ENCODE data around the gene MYO16. TPM values are rescaled to one million over a fixed set of nuclear protein-coding genes. Genes with fewer than 3 reads are reported as not detected.

The MYO16 gene
- total RNA-seq, 1 donor from 2014 or later, result not detected

GRCh38 chr13:109158383-109158782, 529.0 kb downstream of the MYO16 start:
- no peaks in the 10 kb centered on the region for H3K36me3 Mint-ChIP-seq (ENCODE audit: low read depth)
- DNase-seq (ENCODE audit: low spot score), result no peak
- H3K9me3 Mint-ChIP-seq, result no peaks in the 10 kb centered on the region
- no peak overlapping the region for H3K4me3 Mint-ChIP-seq
- peaks cover 22% of the 10 kb centered on the region for H3K27me3 Mint-ChIP-seq (ENCODE audit: insufficient read depth)
- intact Hi-C loops (cut with micrococcal nuclease), result no loop called here
- peaks cover 27% of the 10 kb centered on the region for H3K4me1 Mint-ChIP-seq (ENCODE audit: low read depth)
- no peak overlapping the region for H3K27ac Mint-ChIP-seq

DNA sequence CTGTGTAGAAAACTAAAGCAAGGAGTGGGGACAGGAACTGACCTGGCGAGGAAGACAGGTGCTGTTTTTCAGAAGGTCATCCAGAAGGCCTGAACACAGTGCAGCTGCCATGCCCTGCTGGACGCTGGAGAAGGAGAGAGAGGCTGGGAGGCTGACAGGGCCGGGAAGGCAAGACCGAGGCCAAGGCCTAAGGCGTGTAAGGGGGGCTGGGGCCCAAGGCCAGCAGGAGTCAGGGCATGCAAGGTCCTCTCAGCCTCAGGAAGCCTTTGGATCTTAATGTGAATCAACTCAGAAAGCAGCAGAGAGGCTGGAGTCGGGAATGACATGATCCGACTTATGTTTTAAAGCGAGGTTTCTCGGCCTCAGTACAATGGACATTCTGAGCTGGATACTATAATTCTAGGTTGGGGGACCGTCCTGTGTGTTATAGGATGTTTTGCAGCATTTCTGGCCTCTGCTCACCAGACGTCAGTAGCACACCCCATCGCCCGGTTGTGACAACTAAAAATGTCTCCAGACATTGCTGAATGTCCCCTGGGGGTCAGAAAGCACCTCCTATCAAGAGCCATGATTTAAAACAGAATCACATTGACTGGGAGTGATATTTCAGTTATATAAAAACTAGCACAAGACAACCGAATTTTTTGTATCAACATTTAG, 530.4 kb downstream of the MYO16 start:
- Mint-ChIP-seq H3K4me1 (ENCODE audit: low read depth) (peaks cover 29% of the 10 kb centered on the region), H3K27me3 (ENCODE audit: insufficient read depth) (peaks cover 19% of the 10 kb centered on the region), H3K4me3 (no peak overlapping the region), H3K36me3 (ENCODE audit: low read depth) (no peaks in the 10 kb centered on the region), H3K27ac (no peak overlapping the region), H3K9me3 (no peaks in the 10 kb centered on the region)
- intact Hi-C loops (cut with micrococcal nuclease), result loop anchor here (5.0 to 10.0 kb wide), 2 partner anchors 245 to 618 kb away; no protein-coding TSS in a partner anchor
- no peak for DNase-seq (ENCODE audit: low spot score)

DNA sequence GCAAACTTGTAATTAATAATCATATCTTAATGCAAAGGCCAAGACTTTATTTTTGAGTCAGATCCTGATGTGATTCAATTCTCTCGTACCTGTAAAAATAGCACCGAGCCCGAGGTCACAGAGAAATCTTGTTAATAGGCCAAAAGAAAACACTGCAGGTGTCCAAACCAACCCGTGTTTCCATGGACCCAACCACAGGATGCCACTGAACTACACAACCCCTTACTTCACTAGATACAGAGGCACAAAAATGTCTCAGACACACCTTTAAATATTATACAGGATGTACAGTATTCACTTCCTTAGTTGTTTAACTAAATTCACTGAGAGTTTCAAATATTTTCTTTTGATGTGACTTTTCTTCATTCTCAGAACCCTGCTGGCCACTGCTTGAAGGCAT, 530.9 kb downstream of the MYO16 start:
- H3K27ac Mint-ChIP-seq, result no peak overlapping the region
- H3K27me3 Mint-ChIP-seq (ENCODE audit: insufficient read depth), result peaks cover 17% of the 10 kb centered on the region
- DNase-seq (ENCODE audit: low spot score), result no peak
- H3K4me1 Mint-ChIP-seq (ENCODE audit: low read depth), result peaks cover 29% of the 10 kb centered on the region
- no peak overlapping the region for H3K4me3 Mint-ChIP-seq
- no peaks in the 10 kb centered on the region for H3K9me3 Mint-ChIP-seq
- no peaks in the 10 kb centered on the region for H3K36me3 Mint-ChIP-seq (ENCODE audit: low read depth)
- intact Hi-C loops (cut with micrococcal nuclease), result loop anchor here (5.0 to 10.0 kb wide), 2 partner anchors 246 to 617 kb away; no protein-coding TSS in a partner anchor

DNA sequence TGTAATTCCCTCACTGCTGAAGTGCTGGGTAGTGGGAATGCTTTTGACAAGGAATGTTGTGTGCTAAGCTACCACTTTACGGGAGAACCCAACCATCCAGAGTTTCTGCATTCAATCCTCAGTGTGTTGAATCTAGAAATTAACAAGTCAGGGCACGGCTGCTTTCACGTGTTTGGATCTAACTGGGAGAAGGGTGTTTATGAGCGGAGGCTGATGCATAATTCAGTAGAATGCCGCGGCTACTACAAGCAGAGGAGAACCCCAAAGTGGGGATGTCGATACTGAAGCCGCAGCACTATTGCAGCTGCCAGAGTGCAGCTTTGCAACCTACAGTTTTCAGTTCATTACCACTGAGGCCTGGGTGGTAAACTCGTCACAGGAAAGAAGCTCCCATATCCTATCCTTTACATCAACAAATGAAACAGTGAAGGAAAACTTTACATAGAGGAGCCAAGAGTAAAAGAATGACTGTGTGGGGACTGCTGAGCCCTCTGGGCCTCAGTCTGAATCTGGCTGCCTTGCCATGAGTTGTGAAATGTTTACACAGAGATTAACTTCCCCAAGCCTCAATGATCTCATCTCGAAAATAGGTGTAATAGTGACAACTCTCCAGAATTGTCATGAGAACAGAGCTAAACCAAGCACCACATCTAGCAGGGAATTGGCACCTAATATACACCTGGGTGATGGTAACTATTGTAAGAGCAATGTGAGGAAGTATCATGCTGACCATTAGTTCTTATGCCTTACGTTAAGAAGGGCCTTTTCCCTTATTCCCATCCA, 531.7 kb downstream of the MYO16 start:
- Mint-ChIP-seq H3K4me1 (ENCODE audit: low read depth) (peaks cover 29% of the 10 kb centered on the region), H3K27ac (no peak overlapping the region), H3K27me3 (ENCODE audit: insufficient read depth) (peaks cover 15% of the 10 kb centered on the region), H3K36me3 (ENCODE audit: low read depth) (no peaks in the 10 kb centered on the region), H3K9me3 (no peaks in the 10 kb centered on the region), H3K4me3 (no peak overlapping the region)
- no peak for DNase-seq (ENCODE audit: low spot score)
- intact Hi-C loops (cut with micrococcal nuclease), result loop anchor here (5.0 to 10.0 kb wide), 2 partner anchors 246 to 616 kb away; no protein-coding TSS in a partner anchor

DNA sequence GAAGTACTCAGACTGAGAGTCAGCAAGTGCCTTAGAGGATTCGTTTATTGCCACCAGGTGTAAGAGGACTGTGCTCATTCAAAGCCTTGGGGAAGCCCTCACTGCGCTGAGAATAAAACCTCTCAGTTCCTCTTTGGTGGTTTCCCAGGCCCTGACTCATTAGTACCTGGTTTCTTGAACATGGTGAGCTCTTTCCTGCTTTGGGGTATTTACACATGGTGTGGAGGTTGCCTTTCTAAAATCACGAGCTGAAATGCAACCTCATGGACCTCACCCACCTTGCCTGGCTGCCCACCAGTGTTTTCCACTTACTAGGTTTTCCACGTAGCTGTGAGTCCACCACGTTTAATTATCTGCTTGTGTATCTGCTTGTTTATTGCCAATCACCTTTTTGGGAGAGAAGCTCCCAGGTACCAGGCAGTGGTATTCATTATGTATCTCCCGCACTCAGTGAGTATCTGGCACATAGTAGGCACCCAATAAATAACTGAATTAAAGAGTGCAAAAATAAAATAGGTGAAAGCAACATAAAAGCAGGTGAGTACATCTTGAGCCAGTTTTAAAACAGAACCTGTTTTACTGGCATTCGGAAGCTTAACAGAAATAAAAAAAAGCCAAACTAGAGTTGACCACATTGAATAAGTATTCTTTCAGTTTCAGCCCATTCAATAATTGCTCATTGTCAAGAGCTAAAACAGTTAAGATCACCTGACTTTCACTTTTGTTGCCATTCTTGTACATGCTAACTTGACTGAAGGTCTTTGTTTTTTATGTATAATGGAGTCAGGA, 533.0 kb downstream of the MYO16 start:
- H3K27me3 Mint-ChIP-seq (ENCODE audit: insufficient read depth), result peaks cover 12% of the 10 kb centered on the region

GRCh38 chr13:109163037-109163379, 533.6 kb downstream of the MYO16 start:
- no peak overlapping the region for H3K4me3 Mint-ChIP-seq
- no peak overlapping the region for H3K27ac Mint-ChIP-seq
- intact Hi-C loops (cut with micrococcal nuclease), result loop anchor here (5.0 to 10.0 kb wide), 2 partner anchors 248 to 614 kb away; no protein-coding TSS in a partner anchor
- no peak for DNase-seq (ENCODE audit: low spot score)
- H3K9me3 Mint-ChIP-seq, result no peaks in the 10 kb centered on the region
- H3K36me3 Mint-ChIP-seq (ENCODE audit: low read depth), result no peaks in the 10 kb centered on the region
- peaks cover 34% of the 10 kb centered on the region for H3K4me1 Mint-ChIP-seq (ENCODE audit: low read depth)
- H3K27me3 Mint-ChIP-seq (ENCODE audit: insufficient read depth), result peaks cover 6% of the 10 kb centered on the region

More for the DNA sequence above, 533.0 kb downstream of the MYO16 start:
- Mint-ChIP-seq H3K4me3 (peak overlapping the region; percentile 1), H3K9me3 (no peaks in the 10 kb centered on the region), H3K36me3 (ENCODE audit: low read depth) (no peaks in the 10 kb centered on the region), H3K4me1 (ENCODE audit: low read depth) (peaks cover 34% of the 10 kb centered on the region), H3K27ac (peak overlapping the region; percentile 6)
- DNase-seq (ENCODE audit: low spot score), result peak; percentile 44
- intact Hi-C loops (cut with micrococcal nuclease), result loop anchor here (5.0 to 10.0 kb wide), 2 partner anchors 248 to 615 kb away; no protein-coding TSS in a partner anchor

DNA sequence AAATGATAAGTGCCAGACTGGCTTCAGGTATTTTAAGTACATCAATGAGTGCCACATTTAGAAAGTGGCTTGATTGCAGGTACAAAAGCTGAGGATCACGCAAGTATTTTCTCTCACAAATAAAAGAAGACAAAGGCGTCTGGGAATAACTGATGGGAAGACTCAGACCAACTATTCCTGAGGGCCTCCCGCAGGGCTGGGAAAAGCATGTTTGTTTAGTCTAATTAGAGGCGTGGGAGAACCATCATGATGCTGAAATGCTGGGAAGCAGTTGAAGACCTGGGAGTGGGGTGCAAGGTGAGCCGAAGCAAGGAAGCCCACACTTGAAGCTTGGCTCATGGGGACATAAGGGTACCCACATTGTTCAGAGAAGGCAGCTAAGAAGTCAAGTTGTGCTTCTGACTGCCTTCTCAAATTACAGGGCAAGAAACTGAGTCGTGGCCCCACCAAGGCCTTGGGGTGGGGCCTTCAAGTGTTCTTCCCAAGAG, 536.0 kb downstream of the MYO16 start:
- Mint-ChIP-seq H3K27me3 (ENCODE audit: insufficient read depth) (peaks cover 17% of the 10 kb centered on the region), H3K9me3 (no peaks in the 10 kb centered on the region), H3K27ac (no peak overlapping the region), H3K4me3 (no peak overlapping the region), H3K4me1 (ENCODE audit: low read depth) (peaks cover 34% of the 10 kb centered on the region), H3K36me3 (ENCODE audit: low read depth) (no peaks in the 10 kb centered on the region)
- intact Hi-C loops (cut with micrococcal nuclease), result loop anchor here (10.0 kb wide), 1 partner anchor 251 kb away; no protein-coding TSS in a partner anchor
- no peak for DNase-seq (ENCODE audit: low spot score)

DNA sequence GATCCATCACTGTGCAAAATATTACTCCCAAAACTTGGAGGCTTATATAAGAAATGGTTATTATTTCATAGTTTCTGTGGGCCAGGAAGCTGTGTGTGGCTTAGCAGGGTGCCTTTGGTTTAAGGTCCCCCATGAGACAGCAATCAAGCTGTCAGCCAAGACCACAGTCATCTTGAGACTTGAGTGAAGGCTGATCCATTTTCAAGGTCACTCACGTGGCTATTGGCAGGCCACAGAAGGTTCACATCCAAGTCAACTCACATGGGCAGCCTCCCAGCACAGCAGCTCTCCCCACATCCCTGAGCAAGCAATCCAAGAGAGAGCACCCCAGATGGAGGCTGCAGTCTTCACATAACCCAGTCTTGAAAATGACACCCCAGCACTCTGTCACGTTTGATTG, 537.4 kb downstream of the MYO16 start:
- Mint-ChIP-seq H3K27me3 (ENCODE audit: insufficient read depth) (peaks cover 20% of the 10 kb centered on the region), H3K4me3 (no peak overlapping the region), H3K4me1 (ENCODE audit: low read depth) (peaks cover 22% of the 10 kb centered on the region), H3K36me3 (ENCODE audit: low read depth) (no peaks in the 10 kb centered on the region), H3K27ac (no peak overlapping the region), H3K9me3 (no peaks in the 10 kb centered on the region)
- intact Hi-C loops (cut with micrococcal nuclease), result loop anchor here (10.0 kb wide), 1 partner anchor 252 kb away; no protein-coding TSS in a partner anchor
- no peak for DNase-seq (ENCODE audit: low spot score)

DNA sequence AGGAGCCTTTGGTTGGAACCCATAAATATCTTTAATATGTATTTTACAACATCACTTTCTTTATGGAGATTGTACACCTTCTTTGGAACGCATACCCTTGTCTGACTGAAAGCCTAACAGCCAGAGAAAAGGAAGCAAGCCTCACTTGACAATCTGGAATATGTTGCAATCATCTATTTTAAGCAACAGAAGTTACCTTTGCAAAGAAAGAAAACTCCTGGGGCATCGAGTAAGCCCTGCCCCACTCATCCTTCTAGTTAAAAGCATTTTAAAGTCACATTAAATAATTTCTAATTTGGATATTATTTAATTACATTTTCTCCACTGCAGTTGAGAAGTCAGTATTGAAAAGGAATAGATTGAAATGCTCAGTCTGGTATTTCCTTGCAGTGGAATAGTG, 542.7 kb downstream of the MYO16 start:
- H3K9me3 Mint-ChIP-seq, result no peaks in the 10 kb centered on the region
- H3K4me1 Mint-ChIP-seq (ENCODE audit: low read depth), result peaks cover 2% of the 10 kb centered on the region
- H3K27me3 Mint-ChIP-seq (ENCODE audit: insufficient read depth), result peaks cover 25% of the 10 kb centered on the region
- no peak overlapping the region for H3K27ac Mint-ChIP-seq
- intact Hi-C loops (cut with micrococcal nuclease), result no loop called here
- H3K4me3 Mint-ChIP-seq, result no peak overlapping the region
- DNase-seq (ENCODE audit: low spot score), result no peak
- H3K36me3 Mint-ChIP-seq (ENCODE audit: low read depth), result no peaks in the 10 kb centered on the region

- Mint-ChIP-seq H3K9me3 (no peaks in the 10 kb centered on the region), H3K27me3 (ENCODE audit: insufficient read depth) (peaks cover 15% of the 10 kb centered on the region), H3K4me3 (no peak overlapping the region), H3K4me1 (ENCODE audit: low read depth) (no peaks in the 10 kb centered on the region), H3K36me3 (ENCODE audit: low read depth) (no peaks in the 10 kb centered on the region), H3K27ac (no peak overlapping the region)
- DNase-seq (ENCODE audit: low spot score), result no peak
- intact Hi-C loops (cut with micrococcal nuclease), result no loop called here
These were observed 546.3 kb downstream of the MYO16 start for GRCh38 chr13:109175666-109176065.

DNA sequence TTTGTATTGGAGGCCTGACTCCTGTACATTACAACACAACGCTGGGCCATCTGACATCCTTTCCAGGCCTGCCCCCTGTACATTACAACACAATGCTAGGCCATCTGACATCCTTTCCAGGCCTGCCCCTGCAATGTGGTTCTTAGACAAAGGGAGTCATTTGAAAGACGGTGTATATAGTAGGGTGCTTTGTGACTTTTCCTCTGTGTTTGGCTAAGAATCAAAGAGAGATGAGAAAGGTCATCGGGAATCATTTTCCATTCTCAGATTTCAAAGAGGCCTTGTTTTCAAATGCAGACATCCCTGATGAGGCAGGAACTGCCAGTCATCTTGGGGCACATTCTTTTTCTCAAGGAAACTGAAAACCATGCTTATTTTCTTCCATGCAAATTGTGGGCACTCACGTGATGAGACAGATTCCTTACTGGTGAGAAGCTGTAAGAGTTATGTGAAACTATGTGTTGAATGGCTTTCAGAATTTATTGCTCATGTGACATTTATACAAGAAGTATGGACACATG, 551.6 kb downstream of the MYO16 start:
- Mint-ChIP-seq H3K4me1 (ENCODE audit: low read depth) (no peaks in the 10 kb centered on the region), H3K27me3 (ENCODE audit: insufficient read depth) (peaks cover 11% of the 10 kb centered on the region), H3K27ac (no peak overlapping the region), H3K4me3 (no peak overlapping the region), H3K36me3 (ENCODE audit: low read depth) (no peaks in the 10 kb centered on the region), H3K9me3 (no peaks in the 10 kb centered on the region)
- intact Hi-C loops (cut with micrococcal nuclease), result no loop called here
- no peak for DNase-seq (ENCODE audit: low spot score)

- Mint-ChIP-seq H3K4me3 (no peak overlapping the region), H3K27ac (no peak overlapping the region), H3K27me3 (ENCODE audit: insufficient read depth) (peaks cover 13% of the 10 kb centered on the region), H3K4me1 (ENCODE audit: low read depth) (no peaks in the 10 kb centered on the region), H3K36me3 (ENCODE audit: low read depth) (no peaks in the 10 kb centered on the region), H3K9me3 (no peaks in the 10 kb centered on the region)
- no peak for DNase-seq (ENCODE audit: low spot score)
- intact Hi-C loops (cut with micrococcal nuclease), result no loop called here
These were observed 553.5 kb downstream of the MYO16 start for GRCh38 chr13:109182777-109183465.

Measured in activated T-helper 1 cell treated with anti-CD3 and anti-CD28 coated beads, Interleukin-12 subunit alpha, Interleukin-12 subunit beta, Interleukin-2, Interleukin-4 antibody, amounts not matched to agents 30 ng/mL and 10 ng/mL and 1 ng/mL, durations not matched to agents 14 hours and 24 hours and 36 hours (primary cell).